ENCODE measurements around the gene RNF7.

DNA sequence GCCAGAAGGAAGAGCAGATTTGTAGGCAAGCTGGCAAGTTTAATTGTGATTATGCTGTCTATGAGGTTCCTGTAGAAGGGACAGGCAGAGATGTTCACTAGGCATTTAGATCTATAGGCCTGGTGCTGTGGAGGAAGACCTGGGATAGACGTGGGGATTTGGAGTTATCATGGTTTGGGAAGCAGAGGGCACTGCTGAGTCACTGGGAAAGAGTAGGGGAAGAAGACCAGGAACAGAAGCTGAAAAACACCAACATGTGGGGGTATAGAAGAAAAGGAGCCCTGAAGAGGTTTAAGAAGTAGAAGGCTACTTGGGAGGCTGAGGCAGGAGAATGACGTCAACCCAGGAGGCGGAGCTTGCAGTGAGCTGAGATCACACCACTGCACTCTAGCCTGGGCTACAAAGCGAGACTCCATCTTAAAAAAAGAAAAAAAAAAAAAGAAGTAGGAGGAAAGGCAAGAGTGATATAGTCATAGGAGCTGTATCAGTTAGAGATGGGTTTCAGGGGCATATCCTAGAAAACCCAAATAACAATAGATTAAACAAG, 44.4 kb downstream of the RNF7 start:
- no peak for TF ChIP-seq RFX5 (IDR thresholded peaks at IDR 0.05; ENCODE audit: borderline replicate concordance, low read depth, low read length)
- TF ChIP-seq, protein P1, sequence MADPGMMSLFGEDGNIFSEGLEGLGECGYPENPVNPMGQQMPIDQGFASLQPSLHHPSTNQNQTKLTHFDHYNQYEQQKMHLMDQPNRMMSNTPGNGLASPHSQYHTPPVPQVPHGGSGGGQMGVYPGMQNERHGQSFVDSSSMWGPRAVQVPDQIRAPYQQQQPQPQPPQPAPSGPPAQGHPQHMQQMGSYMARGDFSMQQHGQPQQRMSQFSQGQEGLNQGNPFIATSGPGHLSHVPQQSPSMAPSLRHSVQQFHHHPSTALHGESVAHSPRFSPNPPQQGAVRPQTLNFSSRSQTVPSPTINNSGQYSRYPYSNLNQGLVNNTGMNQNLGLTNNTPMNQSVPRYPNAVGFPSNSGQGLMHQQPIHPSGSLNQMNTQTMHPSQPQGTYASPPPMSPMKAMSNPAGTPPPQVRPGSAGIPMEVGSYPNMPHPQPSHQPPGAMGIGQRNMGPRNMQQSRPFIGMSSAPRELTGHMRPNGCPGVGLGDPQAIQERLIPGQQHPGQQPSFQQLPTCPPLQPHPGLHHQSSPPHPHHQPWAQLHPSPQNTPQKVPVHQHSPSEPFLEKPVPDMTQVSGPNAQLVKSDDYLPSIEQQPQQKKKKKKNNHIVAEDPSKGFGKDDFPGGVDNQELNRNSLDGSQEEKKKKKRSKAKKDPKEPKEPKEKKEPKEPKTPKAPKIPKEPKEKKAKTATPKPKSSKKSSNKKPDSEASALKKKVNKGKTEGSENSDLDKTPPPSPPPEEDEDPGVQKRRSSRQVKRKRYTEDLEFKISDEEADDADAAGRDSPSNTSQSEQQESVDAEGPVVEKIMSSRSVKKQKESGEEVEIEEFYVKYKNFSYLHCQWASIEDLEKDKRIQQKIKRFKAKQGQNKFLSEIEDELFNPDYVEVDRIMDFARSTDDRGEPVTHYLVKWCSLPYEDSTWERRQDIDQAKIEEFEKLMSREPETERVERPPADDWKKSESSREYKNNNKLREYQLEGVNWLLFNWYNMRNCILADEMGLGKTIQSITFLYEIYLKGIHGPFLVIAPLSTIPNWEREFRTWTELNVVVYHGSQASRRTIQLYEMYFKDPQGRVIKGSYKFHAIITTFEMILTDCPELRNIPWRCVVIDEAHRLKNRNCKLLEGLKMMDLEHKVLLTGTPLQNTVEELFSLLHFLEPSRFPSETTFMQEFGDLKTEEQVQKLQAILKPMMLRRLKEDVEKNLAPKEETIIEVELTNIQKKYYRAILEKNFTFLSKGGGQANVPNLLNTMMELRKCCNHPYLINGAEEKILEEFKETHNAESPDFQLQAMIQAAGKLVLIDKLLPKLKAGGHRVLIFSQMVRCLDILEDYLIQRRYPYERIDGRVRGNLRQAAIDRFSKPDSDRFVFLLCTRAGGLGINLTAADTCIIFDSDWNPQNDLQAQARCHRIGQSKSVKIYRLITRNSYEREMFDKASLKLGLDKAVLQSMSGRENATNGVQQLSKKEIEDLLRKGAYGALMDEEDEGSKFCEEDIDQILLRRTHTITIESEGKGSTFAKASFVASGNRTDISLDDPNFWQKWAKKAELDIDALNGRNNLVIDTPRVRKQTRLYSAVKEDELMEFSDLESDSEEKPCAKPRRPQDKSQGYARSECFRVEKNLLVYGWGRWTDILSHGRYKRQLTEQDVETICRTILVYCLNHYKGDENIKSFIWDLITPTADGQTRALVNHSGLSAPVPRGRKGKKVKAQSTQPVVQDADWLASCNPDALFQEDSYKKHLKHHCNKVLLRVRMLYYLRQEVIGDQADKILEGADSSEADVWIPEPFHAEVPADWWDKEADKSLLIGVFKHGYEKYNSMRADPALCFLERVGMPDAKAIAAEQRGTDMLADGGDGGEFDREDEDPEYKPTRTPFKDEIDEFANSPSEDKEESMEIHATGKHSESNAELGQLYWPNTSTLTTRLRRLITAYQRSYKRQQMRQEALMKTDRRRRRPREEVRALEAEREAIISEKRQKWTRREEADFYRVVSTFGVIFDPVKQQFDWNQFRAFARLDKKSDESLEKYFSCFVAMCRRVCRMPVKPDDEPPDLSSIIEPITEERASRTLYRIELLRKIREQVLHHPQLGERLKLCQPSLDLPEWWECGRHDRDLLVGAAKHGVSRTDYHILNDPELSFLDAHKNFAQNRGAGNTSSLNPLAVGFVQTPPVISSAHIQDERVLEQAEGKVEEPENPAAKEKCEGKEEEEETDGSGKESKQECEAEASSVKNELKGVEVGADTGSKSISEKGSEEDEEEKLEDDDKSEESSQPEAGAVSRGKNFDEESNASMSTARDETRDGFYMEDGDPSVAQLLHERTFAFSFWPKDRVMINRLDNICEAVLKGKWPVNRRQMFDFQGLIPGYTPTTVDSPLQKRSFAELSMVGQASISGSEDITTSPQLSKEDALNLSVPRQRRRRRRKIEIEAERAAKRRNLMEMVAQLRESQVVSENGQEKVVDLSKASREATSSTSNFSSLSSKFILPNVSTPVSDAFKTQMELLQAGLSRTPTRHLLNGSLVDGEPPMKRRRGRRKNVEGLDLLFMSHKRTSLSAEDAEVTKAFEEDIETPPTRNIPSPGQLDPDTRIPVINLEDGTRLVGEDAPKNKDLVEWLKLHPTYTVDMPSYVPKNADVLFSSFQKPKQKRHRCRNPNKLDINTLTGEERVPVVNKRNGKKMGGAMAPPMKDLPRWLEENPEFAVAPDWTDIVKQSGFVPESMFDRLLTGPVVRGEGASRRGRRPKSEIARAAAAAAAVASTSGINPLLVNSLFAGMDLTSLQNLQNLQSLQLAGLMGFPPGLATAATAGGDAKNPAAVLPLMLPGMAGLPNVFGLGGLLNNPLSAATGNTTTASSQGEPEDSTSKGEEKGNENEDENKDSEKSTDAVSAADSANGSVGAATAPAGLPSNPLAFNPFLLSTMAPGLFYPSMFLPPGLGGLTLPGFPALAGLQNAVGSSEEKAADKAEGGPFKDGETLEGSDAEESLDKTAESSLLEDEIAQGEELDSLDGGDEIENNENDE (IDR thresholded peaks at IDR 0.05; ENCODE audit: insufficient replicate concordance, low read length): no peak
- TF ChIP-seq, protein P2, sequence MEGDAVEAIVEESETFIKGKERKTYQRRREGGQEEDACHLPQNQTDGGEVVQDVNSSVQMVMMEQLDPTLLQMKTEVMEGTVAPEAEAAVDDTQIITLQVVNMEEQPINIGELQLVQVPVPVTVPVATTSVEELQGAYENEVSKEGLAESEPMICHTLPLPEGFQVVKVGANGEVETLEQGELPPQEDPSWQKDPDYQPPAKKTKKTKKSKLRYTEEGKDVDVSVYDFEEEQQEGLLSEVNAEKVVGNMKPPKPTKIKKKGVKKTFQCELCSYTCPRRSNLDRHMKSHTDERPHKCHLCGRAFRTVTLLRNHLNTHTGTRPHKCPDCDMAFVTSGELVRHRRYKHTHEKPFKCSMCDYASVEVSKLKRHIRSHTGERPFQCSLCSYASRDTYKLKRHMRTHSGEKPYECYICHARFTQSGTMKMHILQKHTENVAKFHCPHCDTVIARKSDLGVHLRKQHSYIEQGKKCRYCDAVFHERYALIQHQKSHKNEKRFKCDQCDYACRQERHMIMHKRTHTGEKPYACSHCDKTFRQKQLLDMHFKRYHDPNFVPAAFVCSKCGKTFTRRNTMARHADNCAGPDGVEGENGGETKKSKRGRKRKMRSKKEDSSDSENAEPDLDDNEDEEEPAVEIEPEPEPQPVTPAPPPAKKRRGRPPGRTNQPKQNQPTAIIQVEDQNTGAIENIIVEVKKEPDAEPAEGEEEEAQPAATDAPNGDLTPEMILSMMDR (IDR thresholded peaks at IDR 0.05; ENCODE audit: control extremely low read depth in 1 of 3, insufficient read depth in 1 of 3, low read depth in 1 of 3, low read length in 3 of 3): peak; percentile 33 to 52 (median 43)
- TF ChIP-seq PHF8 (conservative IDR thresholded peaks at IDR 0.05; ENCODE audit: low read depth, low read length): no peak
- TF ChIP-seq POLR2A (IDR thresholded peaks at IDR 0.05; ENCODE audit: control extremely low read depth in 1 of 2, low read depth in 2 of 2, low read length in 2 of 2): no peak
- TF ChIP-seq EZH2 (IDR thresholded peaks at IDR 0.05; ENCODE audit: low read depth, low read length, severe bottlenecking): no peak
- TF ChIP-seq, protein P3, sequence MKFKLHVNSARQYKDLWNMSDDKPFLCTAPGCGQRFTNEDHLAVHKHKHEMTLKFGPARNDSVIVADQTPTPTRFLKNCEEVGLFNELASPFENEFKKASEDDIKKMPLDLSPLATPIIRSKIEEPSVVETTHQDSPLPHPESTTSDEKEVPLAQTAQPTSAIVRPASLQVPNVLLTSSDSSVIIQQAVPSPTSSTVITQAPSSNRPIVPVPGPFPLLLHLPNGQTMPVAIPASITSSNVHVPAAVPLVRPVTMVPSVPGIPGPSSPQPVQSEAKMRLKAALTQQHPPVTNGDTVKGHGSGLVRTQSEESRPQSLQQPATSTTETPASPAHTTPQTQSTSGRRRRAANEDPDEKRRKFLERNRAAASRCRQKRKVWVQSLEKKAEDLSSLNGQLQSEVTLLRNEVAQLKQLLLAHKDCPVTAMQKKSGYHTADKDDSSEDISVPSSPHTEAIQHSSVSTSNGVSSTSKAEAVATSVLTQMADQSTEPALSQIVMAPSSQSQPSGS (IDR thresholded peaks at IDR 0.05; ENCODE audit: low read length): no peak
- TF ChIP-seq POLR2AphosphoS5 (IDR thresholded peaks at IDR 0.05; ENCODE audit: low read depth, low read length): no peak
